Measurements from ENCODE around the gene CD80. TPM values are rescaled to one million over a fixed set of nuclear protein-coding genes. Genes with fewer than 3 reads are reported as not detected.

CD80 gene
- total and polyA plus RNA-seq, 2 of the 8 experiments (the other 6 are each of a cell fraction or from before 2014, with no cell fraction given): 0.11 TPM; not detected in 1

GRCh38 chr3:119481079-119481478 lies 78.3 kb downstream of the CD80 start (continued):
- no peak for TF ChIP-seq CHD7 (IDR thresholded peaks at IDR 0.05; ENCODE audit: insufficient replicate concordance, low read length)
- no peak for TF ChIP-seq PHF8 (conservative IDR thresholded peaks at IDR 0.05; ENCODE audit: low read depth, low read length)
- no peak for TF ChIP-seq CBX8 (IDR thresholded peaks at IDR 0.05; ENCODE audit: borderline replicate concordance, low read depth, low read length)
- no peak for TF ChIP-seq FOSL1 (IDR thresholded peaks at IDR 0.05; ENCODE audit: insufficient read depth, low read depth, low read length)
